ENCODE measurements around the gene APRT.

- TF ChIP-seq MEF2A (IDR thresholded peaks at IDR 0.05; ENCODE audit: insufficient read depth, low read depth, low read length) (no peak), POLR2AphosphoS5 (IDR thresholded peaks at IDR 0.05; ENCODE audit: low read length) (no peak), CHD1 (IDR thresholded peaks at IDR 0.05; ENCODE audit: low read depth, low read length) (no peak), CTCF (IDR thresholded peaks at IDR 0.05 in 2 of 3, conservative IDR thresholded peaks at IDR 0.05 in 1 of 3; ENCODE audit: control insufficient read depth in 2 of 3, extremely low read depth in 1 of 3, insufficient read depth in 1 of 3, low read depth in 3 of 3, low read length in 3 of 3) (no peak), SMC3 (IDR thresholded peaks at IDR 0.05; ENCODE audit: borderline replicate concordance, low read length) (no peak), RAD21 (IDR thresholded peaks at IDR 0.05; ENCODE audit: insufficient read depth, low read depth, low read length) (no peak), RFX5 (IDR thresholded peaks at IDR 0.05; ENCODE audit: low read depth, low read length) (no peak)
Observed at GRCh38 chr16:88761830-88762229, 49.9 kb downstream of the APRT start.

Data from GM12878 (cell line).